ENCODE data around the gene CHSY1. TPM values are rescaled to one million over a fixed set of nuclear protein-coding genes. Genes with fewer than 3 reads are reported as not detected.

The CHSY1 gene
- total RNA-seq, 1 donor from 2014 or later: 38.2 TPM

GRCh38 chr15:101201411-101202174, 50.3 kb downstream of the CHSY1 start:
- H3K27me3 Mint-ChIP-seq (ENCODE audit: unreplicated experiment): peaks cover 3% of the 10 kb centered on the region
- no peak for TF ChIP-seq CTCF (IDR thresholded peaks at IDR 0.05; ENCODE audit: partially characterized antibody, unreplicated experiment)
- peaks cover 2% of the 10 kb centered on the region for H3K9me3 Mint-ChIP-seq (ENCODE audit: unreplicated experiment)
- peaks cover 43% of the 10 kb centered on the region for H3K4me1 Mint-ChIP-seq (ENCODE audit: low read depth, unreplicated experiment)
- DNase-seq: peak; percentile 70
- peak overlapping the region; percentile 32 for H3K4me3 Mint-ChIP-seq (ENCODE audit: unreplicated experiment)
- no peaks in the 10 kb centered on the region for H3K36me3 Mint-ChIP-seq (ENCODE audit: unreplicated experiment)
- peak overlapping the region; percentile 75 for H3K27ac Mint-ChIP-seq (ENCODE audit: unreplicated experiment)

- TF ChIP-seq CTCF (IDR thresholded peaks at IDR 0.05; ENCODE audit: partially characterized antibody, unreplicated experiment): no peak
- H3K27me3 Mint-ChIP-seq (ENCODE audit: unreplicated experiment): peaks cover 3% of the 10 kb centered on the region
- no peaks in the 10 kb centered on the region for H3K36me3 Mint-ChIP-seq (ENCODE audit: unreplicated experiment)
- no peak overlapping the region for H3K27ac Mint-ChIP-seq (ENCODE audit: unreplicated experiment)
- DNase-seq: no peak
- no peak overlapping the region for H3K4me3 Mint-ChIP-seq (ENCODE audit: unreplicated experiment)
- peaks cover 2% of the 10 kb centered on the region for H3K9me3 Mint-ChIP-seq (ENCODE audit: unreplicated experiment)
- peaks cover 42% of the 10 kb centered on the region for H3K4me1 Mint-ChIP-seq (ENCODE audit: low read depth, unreplicated experiment)
These were observed 51.7 kb downstream of the CHSY1 start for GRCh38 chr15:101200181-101200580.

GRCh38 chr15:101198800-101199199, 53.0 kb downstream of the CHSY1 start:
- H3K4me3 Mint-ChIP-seq (ENCODE audit: unreplicated experiment): no peak overlapping the region
- peaks cover 3% of the 10 kb centered on the region for H3K27me3 Mint-ChIP-seq (ENCODE audit: unreplicated experiment)
- peaks cover 2% of the 10 kb centered on the region for H3K9me3 Mint-ChIP-seq (ENCODE audit: unreplicated experiment)
- peak overlapping the region; percentile 37 for H3K27ac Mint-ChIP-seq (ENCODE audit: unreplicated experiment)
- no peaks in the 10 kb centered on the region for H3K36me3 Mint-ChIP-seq (ENCODE audit: unreplicated experiment)
- peaks cover 49% of the 10 kb centered on the region for H3K4me1 Mint-ChIP-seq (ENCODE audit: low read depth, unreplicated experiment)
- TF ChIP-seq CTCF (IDR thresholded peaks at IDR 0.05; ENCODE audit: partially characterized antibody, unreplicated experiment): no peak
- no peak for DNase-seq

- Mint-ChIP-seq H3K9me3 (ENCODE audit: unreplicated experiment) (peaks cover 2% of the 10 kb centered on the region), H3K4me3 (ENCODE audit: unreplicated experiment) (no peak overlapping the region), H3K27ac (ENCODE audit: unreplicated experiment) (peak overlapping the region; percentile 20), H3K4me1 (ENCODE audit: low read depth, unreplicated experiment) (peaks cover 54% of the 10 kb centered on the region), H3K36me3 (ENCODE audit: unreplicated experiment) (no peaks in the 10 kb centered on the region), H3K27me3 (ENCODE audit: unreplicated experiment) (peaks cover 6% of the 10 kb centered on the region)
- TF ChIP-seq CTCF (IDR thresholded peaks at IDR 0.05; ENCODE audit: partially characterized antibody, unreplicated experiment): no peak
- DNase-seq: no peak
These were observed 53.7 kb downstream of the CHSY1 start for GRCh38 chr15:101198031-101198575.

GRCh38 chr15:101194546-101195125, 57.2 kb downstream of the CHSY1 start:
- TF ChIP-seq CTCF (IDR thresholded peaks at IDR 0.05; ENCODE audit: partially characterized antibody, unreplicated experiment): no peak
- DNase-seq: no peak
- Mint-ChIP-seq H3K4me3 (ENCODE audit: unreplicated experiment) (peak overlapping the region; percentile 4), H3K27ac (ENCODE audit: unreplicated experiment) (peak overlapping the region; percentile 36), H3K36me3 (ENCODE audit: unreplicated experiment) (no peaks in the 10 kb centered on the region), H3K9me3 (ENCODE audit: unreplicated experiment) (peaks cover 7% of the 10 kb centered on the region), H3K27me3 (ENCODE audit: unreplicated experiment) (peaks cover 3% of the 10 kb centered on the region), H3K4me1 (ENCODE audit: low read depth, unreplicated experiment) (peaks cover 56% of the 10 kb centered on the region)

All from glutamatergic neuron (in vitro differentiated cells).